Stimulated activated CD4-positive, alpha-beta T cell treated with anti-CD3 and anti-CD28 coated beads, Interleukin-12 subunit alpha, Interleukin-12 subunit beta, amount 100 ng/mL, for 4 hours (primary cell): ENCODE measurements around the gene IFIT2.
"Not testable (repeated sequence)": the region's sequence is repeated elsewhere in the genome, so short reads cannot be mapped to it uniquely, and the experiment has no call there.

ENCODE experiments used
- DNase-seq: peaks from one replicate; pipeline ENCODE4 v3.0.0-alpha.2; 2020

The IFIT2 gene, protein sequence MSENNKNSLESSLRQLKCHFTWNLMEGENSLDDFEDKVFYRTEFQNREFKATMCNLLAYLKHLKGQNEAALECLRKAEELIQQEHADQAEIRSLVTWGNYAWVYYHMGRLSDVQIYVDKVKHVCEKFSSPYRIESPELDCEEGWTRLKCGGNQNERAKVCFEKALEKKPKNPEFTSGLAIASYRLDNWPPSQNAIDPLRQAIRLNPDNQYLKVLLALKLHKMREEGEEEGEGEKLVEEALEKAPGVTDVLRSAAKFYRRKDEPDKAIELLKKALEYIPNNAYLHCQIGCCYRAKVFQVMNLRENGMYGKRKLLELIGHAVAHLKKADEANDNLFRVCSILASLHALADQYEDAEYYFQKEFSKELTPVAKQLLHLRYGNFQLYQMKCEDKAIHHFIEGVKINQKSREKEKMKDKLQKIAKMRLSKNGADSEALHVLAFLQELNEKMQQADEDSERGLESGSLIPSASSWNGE

DNA sequence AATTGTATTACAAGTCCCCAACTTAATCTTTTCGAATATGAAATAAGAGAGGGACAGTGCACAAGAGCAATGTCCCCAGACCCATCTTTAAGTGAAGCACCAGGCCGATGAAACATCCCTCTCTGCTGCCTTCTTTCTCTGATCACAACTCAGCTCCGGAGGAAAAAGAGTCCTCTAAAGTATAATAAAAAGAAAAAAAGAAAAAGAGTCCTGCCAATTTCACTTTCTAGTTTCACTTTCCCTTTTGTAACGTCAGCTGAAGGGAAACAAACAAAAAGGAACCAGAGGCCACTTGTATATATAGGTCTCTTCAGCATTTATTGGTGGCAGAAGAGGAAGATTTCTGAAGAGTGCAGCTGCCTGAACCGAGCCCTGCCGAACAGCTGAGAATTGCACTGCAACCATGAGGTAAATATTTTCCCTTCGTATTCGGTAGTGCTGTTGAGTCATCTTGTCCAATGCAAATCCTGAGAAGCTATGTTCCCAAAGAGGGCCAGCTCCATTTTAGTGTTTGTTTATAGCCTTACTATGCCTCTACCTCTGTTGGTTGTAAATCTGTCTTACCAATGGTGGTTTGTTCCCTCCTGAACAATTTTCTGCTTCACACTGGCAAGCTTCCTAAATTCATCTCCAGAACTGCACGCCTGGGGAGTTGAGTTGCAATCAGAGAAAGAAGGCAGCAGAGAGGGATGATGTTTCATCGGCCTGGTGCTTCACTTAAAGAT, at the start of gene IFIT2:
Gene IFIT2, plus strand, starts transcription at position 326 of the 725 bp plus-strand sequence. Its CDS starts 78 bp downstream, at position 404.
- no peak for DNase-seq

DNA sequence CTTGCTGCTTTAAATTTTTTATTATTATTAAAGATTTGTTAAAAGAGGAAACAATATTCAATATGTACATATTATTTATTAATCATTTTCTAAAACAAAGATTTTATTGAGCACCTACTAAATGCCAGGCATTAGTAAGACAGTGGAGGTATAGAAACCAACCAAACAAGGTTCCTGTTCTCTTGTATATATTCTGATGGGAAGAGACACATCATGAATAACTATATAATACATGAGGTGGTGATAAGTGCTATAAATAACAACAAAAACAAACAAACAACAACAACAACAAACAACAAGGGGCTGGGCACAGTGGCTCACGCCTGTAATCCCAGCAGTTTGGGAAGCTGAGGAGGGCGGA, 49.6 kb upstream of the IFIT2 start:
- DNase-seq, result no peak

DNA sequence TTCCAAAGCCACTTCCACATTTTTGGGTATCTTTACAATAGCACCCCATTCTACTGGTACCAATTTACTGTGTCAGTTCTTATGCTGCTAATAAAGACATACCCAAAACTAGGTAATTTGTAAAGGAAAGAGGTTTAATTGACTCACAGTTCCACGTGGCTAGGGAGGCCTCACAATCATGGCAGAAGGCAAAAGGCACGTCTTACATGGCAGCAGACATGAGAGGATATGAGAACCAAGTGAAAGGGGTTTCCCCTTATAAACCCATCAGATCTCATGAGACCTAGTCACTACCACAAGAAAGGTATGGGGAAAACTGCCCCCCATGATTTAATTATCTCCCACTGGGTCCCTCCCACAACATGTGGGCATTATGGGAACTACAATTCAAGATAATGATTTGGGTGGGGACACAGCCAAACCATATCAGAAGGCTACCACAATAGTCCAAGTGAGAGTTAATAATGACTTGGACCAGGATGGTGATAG, 46.7 kb upstream of the IFIT2 start:
- DNase-seq, result not testable (repeated sequence)

DNA sequence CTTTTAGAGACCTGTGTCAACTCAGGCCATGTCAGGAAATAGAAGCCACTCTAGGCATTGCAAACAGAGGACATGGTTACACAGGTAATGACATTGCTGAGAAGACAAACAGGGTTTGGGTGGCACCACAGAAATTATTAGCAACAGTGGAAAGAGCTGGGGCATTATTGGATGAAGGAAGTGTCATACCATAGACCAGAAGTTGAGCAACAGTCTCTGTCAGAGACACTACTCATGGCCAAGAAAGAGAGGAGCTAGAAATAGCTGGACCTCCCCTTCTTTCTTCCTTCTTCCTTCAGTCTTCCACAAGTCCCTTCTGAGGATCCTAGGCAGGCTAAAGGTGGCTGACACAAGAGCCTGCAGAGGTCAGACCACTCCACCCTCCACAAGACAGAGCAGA, 46.1 kb upstream of the IFIT2 start:
- DNase-seq, result no peak

DNA sequence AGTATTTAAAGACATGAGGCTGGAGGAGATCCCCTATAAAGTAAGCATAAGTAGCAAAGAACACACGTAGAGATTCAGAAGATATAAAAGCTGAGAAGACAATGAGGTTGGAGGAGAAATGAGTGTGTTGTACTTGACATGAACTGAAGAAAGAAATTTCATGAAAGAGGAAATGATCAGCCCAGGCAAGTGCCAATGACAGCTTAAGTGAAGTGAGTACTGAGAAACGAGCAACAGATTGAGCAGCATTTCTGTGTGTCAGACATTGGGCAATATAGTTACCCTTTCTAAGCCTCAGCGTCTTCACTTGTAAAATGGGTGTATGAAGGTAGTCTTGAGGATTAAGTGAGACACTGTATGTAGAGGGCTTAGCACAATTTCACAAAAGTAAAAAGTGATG, 45.5 kb upstream of the IFIT2 start:
- DNase-seq, result no peak

DNA sequence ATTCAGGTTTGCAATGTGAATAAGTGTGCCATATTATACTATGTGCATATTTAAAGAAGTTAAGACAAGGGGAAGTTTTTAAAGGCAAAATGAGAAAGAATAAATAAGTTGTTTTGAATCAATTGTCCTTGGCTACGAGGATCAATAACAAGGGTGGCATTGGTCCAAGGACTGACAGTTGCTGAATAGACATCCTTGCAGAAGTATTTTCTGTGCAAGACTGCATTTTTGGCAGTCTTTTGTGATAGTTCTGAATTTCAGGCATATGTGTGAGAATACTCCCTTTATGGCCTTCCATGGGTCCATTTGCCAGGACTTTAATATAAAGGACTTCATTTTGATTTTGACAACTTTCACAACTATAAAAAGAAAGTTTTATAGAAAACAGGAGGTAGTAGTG, 44.9 kb upstream of the IFIT2 start:
- no peak for DNase-seq

DNA sequence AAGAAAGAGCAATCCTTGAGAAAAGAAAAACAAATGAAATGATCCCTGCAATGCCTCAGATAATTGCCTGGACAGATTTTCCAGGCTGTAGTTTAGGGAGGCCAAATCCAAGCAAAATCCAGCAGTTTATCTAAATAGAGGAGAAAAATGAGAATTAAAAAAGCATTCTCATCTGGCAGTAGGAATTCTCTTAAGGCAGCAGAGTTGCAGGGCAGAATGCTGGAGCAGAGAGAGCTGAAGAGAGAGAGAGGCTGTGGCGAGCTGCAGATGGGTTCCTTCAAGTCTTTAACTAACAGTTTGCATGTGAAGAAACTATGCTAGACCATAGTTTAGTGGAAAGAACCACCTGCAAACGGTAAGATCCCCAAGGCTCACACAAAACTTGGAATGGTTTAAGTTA, 44.3 kb upstream of the IFIT2 start:
- DNase-seq, result no peak

DNA sequence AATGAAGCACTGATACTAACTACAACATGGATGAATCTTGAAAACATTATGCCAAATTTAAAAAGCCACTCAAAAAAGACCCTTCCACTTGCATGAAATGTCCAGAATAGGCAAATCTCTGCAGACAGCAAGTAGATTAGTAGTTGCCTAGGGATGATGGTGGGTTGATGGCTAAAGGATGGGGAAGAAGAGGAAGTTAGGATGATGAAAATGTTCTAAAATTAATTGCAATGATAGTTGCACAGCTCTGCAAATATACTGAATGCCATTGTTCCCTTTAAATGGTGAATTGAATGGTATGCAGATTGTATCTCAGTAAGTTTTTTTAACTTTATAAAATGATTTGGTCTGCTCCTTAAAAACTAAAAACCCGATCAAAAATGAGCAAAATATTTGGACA, 43.0 kb upstream of the IFIT2 start:
- DNase-seq, result no peak

DNA sequence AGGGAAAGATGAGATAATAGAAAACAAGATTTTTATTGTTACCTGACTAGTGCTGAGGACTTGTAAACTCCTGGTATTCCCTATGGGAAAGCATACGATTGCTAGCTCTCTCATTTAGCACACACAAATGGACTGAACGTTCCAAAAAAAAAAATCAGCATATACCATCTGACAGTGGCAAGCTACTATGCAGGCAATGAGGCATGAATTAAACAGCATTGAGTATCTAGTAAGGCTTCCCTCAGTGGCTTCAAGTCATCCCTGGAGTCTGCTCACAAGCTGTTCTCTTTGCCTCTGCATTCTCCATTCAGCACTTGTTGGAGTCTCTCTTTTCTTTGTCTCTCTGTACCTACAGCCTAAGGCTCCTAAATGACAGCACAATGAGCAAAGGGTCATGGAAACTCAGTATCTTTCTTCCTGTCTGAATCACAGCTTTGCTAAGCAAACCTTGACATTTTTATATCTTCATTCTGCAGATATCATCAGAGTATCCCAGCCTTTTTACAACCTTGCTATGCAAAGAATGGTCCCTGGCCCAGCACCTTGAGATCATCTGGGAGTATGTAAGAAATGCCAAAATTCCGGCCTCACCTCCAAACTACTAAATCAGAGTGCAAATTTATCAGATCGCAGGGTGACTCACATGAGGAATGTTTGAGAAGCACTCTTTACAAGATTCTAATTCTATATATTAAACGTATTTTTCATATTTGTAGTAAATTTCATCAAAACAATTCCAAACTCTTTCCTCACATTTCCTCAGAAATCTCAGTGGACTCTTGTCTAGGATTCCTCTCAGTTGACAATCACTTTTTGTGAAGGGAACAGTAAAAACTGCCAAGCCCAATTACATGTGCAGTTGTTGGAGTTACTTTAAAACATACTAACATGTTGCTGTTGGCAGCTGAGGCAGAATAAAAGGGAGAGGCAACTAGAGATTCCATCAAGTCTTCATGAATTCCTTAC, 39.5 kb upstream of the IFIT2 start:
- no peak for DNase-seq

DNA sequence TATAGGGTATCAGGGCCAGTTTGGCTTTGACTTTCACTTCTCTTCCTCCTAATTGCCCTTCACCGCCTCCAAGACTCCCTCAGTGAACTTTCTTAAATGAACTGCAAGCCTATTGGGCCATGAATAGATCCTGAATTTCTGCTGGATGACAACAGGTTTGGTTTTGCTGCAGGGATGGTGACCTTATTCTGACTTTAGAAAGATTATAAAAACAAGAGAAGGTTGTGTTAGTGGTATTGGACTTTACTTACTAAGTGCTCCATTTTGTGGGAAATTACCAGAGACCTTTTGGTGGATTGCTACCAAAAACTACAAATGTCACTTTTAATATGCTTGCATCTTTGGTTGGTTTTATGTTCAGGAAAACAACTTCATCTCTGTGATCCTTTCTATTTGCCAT, 38.8 kb upstream of the IFIT2 start:
- DNase-seq, result no peak

DNA sequence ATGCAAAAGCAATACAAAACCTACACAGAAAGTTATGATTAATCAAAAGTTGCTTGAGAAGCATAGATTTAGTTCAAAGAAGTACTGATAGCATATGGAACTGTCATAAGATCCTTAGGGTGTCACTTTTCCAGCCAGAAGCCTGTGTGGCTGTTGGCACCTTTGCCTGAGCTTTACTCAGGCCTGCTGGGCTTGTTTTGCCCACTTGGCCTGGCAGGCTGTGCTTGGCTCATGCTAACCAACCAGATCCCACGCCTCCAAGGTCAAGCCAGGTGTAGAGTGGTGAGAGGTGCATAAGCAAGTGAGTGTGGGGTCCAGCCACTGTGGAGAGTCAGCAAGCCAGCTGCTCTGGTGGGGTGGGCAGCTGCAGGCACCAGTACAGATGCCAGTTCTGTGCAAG, 38.3 kb upstream of the IFIT2 start:
- no peak for DNase-seq

DNA sequence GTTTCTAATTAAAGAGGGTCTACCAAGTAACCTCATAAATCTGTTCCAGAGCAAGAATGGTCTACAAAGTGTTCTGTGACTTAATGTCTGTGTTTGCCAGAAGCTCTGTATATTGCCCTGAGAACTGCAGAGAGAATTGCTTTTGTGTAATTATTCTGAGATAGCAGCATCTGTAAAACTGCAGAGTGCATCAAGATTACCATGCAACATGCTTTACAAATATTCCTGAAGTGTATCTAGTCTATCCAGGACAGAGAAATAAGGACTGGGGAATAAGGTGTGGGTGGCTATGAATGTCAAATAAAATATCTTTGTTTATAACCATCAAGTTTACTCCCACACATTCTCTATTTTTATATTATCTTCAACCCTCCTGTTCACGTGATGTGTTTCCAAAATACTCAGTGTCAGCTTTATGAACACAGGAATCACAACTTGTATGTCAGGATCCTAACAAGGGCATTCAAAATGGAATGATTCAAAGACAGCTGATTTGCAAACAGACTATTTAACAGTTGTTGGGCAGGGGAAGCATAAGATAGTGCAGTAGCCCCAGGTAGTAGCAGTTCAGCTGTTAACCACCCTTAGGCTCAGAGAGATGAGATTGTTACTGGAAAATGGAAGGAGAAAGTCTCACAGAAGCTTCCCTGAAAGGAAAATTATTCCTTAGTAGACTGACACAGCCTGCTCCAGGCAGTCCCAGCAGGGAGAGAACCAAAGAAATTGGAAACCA, 35.0 kb upstream of the IFIT2 start:
- DNase-seq, result no peak

DNA sequence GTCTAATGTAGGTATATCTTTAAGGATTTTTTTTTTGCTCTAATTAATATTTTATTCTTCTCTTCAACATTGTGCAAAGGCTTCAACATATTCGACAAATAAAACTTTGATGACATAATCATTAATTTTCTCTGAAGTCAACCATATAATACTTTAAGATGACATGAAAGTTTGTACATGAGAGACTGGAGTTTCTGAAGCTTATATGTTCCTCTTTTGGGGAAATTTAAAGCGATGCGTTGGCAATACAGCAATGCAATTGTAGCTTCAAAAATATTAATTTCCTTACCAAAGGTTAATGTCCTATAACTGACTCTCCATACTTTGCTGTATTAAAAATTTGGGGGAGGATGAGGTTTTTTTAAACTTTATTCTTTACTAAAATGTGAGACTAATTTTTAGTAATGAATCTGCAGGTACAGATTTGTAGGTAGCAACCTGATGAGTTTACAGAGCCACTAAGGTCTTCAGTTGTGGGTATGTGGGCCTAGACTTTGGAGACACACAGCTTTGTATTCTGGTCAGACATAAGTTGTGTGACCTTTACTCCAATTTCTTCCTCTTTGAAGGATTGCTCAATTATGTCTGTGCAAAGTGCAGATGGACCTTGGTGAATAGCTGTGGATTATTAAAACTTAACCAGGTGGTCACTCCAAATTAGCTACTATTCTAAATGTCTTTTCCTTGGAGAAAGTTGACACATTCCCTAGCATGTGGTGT, 32.3 kb upstream of the IFIT2 start:
- DNase-seq, result no peak

DNA sequence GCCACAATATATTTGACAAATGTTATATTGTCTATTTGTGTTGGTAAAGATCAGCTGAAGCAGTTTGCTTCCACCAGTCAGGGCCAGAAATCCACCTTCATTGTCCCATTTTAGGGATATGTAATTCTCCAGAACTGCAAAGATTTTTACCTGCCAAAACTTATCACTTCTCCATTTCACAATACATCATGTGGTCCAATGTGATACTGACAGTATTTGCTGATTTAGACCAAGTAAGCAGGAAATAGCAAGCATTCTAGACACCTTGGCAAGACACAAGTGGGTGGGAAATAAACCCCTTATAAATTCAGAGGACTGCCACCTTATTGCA, 31.7 kb upstream of the IFIT2 start:
- DNase-seq, result no peak

DNA sequence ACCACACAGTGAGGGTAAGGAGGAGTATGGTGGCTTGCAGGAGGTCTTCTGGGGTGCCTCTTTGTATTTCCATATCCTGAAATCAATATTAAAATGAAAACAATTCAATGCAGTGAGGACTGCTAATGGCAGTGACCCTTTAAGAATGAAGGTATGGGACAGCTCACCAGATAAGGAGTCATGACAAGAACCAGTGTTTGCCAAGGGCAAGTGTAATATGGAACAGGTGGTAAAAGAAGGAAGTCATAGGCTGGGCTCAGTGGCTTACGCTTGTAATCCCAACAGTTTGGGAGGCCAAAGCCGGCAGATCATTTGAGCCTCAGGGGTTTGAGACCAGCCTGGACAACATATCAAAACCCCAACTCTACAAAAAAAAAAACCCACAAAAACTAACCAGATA, 30.3 kb upstream of the IFIT2 start:
- no peak for DNase-seq

DNA sequence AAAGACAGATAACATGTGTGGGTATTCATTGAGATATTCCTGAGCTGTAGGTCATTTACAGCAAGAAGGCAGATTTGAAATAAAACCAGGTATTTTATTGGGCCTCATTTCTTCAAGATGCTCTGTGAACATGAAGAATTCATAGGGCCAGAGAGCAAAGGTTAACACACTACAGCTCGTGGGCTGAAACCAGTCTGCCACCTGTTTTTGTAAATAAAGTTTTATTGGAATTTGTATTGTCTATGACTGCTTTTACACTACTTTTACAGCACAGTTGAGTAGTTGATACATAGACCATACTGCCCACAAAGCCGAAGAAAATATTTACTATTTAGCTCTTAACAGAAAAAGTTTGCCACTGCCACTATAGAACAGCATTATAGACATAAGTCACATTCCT, 28.2 kb upstream of the IFIT2 start:
- DNase-seq, result no peak

DNA sequence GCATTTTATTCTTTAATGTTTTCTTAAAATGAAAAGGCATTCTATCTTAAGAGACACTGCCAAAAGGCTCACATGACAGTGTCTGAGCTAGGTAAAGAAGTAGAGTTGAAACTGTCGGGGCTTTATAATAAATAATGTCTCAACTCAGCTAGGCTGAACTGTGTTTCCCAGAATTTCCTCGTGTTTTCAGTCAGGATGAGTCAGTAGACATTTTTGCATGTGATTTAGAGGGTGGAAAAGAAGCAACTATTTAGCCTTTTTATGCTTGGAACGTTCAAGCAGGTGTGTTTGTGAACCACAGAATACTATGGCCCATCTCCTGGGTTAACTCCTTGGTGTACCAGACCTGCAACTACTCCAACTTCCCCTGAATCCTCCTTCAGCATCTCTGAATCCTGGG, 26.9 kb upstream of the IFIT2 start:
- DNase-seq, result no peak

DNA sequence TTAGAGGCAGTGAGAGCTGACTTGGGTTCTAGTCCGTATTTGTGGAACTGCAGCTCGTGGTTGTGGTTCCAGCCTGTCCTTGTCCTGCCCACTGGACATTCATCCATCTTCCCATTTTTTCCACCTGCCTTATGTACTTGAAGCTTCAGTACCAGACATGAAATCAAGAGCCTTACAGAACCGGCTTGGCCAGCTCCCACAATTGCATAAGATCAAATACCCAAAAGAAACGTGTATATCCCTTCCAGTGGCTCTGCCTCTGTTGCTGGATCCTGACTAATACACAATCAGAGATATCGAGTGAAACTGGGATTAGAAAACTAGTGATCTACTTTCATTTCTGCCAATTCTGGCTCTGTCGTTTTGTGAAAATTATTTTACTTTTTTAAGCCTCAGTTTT, 26.5 kb upstream of the IFIT2 start:
- DNase-seq, result no peak

DNA sequence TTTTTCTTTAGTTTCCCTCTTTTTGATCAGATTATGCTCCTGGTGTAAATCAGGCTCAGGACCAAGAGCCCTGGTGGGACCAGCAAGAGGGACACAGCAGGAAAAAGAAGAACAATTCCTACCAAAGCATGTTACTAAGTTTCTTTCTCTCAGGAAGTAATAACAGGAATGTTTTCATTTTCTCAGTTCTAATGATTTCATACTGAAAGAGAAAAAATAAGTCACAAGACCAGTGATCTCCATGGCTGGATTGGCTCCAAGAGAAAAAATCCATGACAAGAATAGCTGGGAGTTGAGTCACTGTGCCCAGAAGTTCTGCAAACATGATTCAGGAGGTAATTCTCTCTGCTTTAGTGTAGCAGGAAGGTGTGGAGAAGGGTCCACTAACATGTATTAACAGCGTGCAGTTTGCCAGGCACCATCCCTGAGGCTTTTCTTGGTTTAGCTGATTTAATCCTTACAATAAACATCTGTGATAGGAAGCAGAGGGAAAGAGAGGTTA, 23.8 kb upstream of the IFIT2 start:
- DNase-seq, result no peak

DNA sequence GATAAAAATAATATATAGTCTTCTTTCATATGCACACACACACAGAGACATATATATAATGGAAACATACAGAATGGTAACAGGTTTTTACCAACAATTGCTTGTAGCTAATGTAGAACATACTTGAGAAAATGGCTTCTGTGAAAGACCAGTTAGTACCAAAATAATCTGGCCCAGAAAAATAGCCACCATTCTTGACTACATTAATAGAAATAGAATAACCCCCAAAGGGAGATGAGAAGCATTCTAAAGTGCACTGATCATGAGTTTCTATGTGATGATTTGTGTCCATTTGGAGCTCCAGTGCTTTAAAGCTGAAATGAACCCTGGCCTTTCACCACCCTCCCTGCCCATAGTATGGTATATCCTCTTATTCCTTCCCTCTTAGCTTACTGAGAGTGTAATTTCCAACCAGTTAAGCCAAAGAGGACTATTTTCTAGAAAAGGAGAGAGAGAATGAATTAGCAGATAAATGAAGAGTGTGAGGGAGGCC, 22.9 kb upstream of the IFIT2 start:
- no peak for DNase-seq

DNA sequence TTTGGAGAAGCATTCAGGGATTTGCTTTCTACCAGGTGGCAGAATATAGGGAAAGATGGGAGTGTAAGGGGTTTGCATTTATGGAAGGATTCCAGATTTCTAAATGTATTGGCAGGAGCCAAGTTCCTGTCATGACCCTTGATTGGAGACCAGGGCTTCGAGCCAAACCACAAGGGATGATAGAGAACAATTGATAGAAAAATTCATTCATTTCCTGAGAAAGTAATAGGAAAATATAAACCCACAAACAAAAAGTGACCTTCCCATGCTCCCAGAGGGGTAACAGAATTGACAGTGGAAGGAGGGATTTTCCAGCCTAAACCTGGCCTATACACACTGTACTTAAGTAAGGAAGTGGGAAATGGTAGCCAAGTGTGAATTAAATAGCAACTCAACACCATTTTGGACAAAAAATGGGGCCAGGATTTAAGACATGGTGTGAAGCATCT, 22.4 kb upstream of the IFIT2 start:
- DNase-seq, result no peak
